H1 (cell line): Measurements from ENCODE around the gene PLGRKT. TPM values are rescaled to one million over a fixed set of nuclear protein-coding genes. Genes with fewer than 3 reads are reported as not detected.

Experiments
- BCL11A ChIP-seq, 2 experiments: IDR thresholded peaks; one replicate each; pipeline ENCODE4 v1.6.1; 2011; ENCODE audit warnings: low read depth in 2 of 2, low read length in 2 of 2, mild to moderate bottlenecking in 2 of 2
- CREB1 ChIP-seq: IDR thresholded peaks from 2 replicates; pipeline ENCODE4 v1.6.1; 2012; ENCODE audit warnings: inconsistent platforms
- EP300 ChIP-seq, 2 experiments: IDR thresholded peaks; 1 replicate in 1 of 2; 2 replicates in 1 of 2; pipeline ENCODE4 v1.6.1; 2011 to 2012; ENCODE audit warnings: low read depth in 2 of 2, low read length in 2 of 2, mild to moderate bottlenecking in 2 of 2, borderline replicate concordance in 1 of 2, inconsistent platforms in 1 of 2, moderate library complexity in 1 of 2
- EZH2 ChIP-seq: fragments of 200-600 bp; sonication (generic); IDR thresholded peaks from 2 replicates; pipeline ENCODE4 v1.7.1; 2012; ENCODE audit warnings: low read depth, mild to moderate bottlenecking, moderate library complexity, low read length, inconsistent platforms; ENCODE audit not compliant: severe bottlenecking
- MAFK ChIP-seq: IDR thresholded peaks from 2 replicates; pipeline ENCODE4 v1.6.1; 2012; ENCODE audit warnings: low read depth, mild to moderate bottlenecking, improper control_type of control experiment, low read length
- NANOG ChIP-seq: IDR thresholded peaks from 2 replicates; pipeline ENCODE4 v1.6.1; 2011; ENCODE audit warnings: low read length, low read depth, mild to moderate bottlenecking, inconsistent platforms; ENCODE audit not compliant: insufficient read depth, poor library complexity, severe bottlenecking
- RAD21 ChIP-seq, 2 experiments: IDR thresholded peaks in 1 of 2; conservative IDR thresholded peaks in 1 of 2; 2 replicates each; pipeline ENCODE4 v1.6.1; 2011; ENCODE audit warnings: low read depth in 2 of 2, low read length in 2 of 2, improper control_type of control experiment in 1 of 2, inconsistent platforms in 1 of 2, mild to moderate bottlenecking in 1 of 2, moderate library complexity in 1 of 2
- RBBP5 ChIP-seq: IDR thresholded peaks from 2 replicates; pipeline ENCODE4 v1.7.1; 2012; ENCODE audit warnings: low read depth, mild to moderate bottlenecking, inconsistent platforms, low read length, moderate library complexity, borderline replicate concordance
- RFX5 ChIP-seq: IDR thresholded peaks from 2 replicates; pipeline ENCODE4 v1.6.1; 2011; ENCODE audit warnings: low read depth, low read length, improper control_type of control experiment, borderline replicate concordance
- SP2 ChIP-seq: IDR thresholded peaks from 2 replicates; pipeline ENCODE4 v1.6.1; 2012; ENCODE audit warnings: mild to moderate bottlenecking, low read length, inconsistent platforms
- TAF1 ChIP-seq: IDR thresholded peaks from 2 replicates; pipeline ENCODE4 v1.6.1; 2011; ENCODE audit warnings: mild to moderate bottlenecking, low read depth, low read length
- TEAD4 ChIP-seq: IDR thresholded peaks from 2 replicates; pipeline ENCODE4 v1.6.1; 2012; ENCODE audit warnings: low read depth, low read length, inconsistent platforms, mixed read lengths
- polyA plus RNA-seq, 7 experiments: library from polyadenylated mRNA; depleted of rRNA in 3 of 7; stranded (reverse) in 5 of 7; unstranded in 2 of 7; fragments of >200 nt in 5 of 7; fragments of 200-250 nt in 2 of 7; gene quantifications; 1 replicate in 5 of 7; 2 replicates in 1 of 7; 4 replicates in 1 of 7; pipeline versions ENCODE4 v1.2.1 to v1.2.3, GENCODE V29; 2011 to 2013; ENCODE audit warnings: missing spikeins in 2 of 7, mixed read lengths in 2 of 7
- total RNA-seq: library from RNA; stranded (reverse); fragmentation: NEBNext Ultra II Directional; extraction: Animal tissue kit (Norgen Biotek cat#: 25700); gene quantifications from 2 replicates; pipeline ENCODE4 v1.2.1, GENCODE V29; 2021
- TF ChIP-seq, protein P1 (sequence below): IDR thresholded peaks from 2 replicates; pipeline ENCODE4 v1.6.1; 2011; ENCODE audit warnings: low read depth, mild to moderate bottlenecking, low read length; ENCODE audit not compliant: insufficient read depth

PLGRKT gene
- total and polyA plus RNA-seq, 2 of the 8 experiments (the other 6 are each of a cell fraction or from before 2014, with no cell fraction given): 5.4 to 15.7 TPM

DNA sequence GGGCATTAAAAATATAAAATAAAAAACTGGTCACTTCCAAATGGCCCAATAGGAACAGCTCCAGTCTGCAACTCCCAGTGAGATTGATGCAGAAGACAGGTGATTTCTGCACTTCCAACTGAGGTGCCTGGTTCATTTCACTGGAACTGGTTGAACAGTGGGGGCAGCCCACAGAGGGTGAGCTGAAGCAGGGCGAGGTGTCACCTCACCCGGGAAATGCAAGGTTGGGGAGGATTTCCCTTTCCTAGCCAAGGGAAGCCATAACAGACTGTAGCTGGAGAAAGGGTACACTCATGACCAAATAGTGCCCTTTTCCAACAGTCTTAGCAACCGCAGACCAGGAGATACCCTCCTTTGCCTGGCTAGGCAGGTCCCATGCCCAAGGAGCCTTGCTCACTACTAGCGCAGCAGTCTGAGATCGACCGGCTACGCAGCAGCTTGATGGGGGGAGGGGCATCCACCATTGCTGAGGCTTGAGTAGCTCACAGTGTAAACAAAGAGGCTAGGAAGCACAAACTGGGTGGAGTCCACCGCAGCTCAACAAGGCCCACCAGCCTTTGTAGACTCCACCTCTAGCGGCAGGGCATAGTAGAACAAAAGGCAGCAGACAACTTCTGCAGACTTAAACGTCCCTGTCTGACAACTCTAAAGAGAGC, 110.7 kb downstream of the PLGRKT start (continued):
- no peak for TF ChIP-seq NANOG
- TF ChIP-seq CREB1: 0 out of 2 replicates have a peak, but pooled peaks have one; percentile 13
- no peak for TF ChIP-seq SP2
- TF ChIP-seq MAFK: no peak
- TF ChIP-seq EZH2: no peak
- no peak for TF ChIP-seq BCL11A (IDR thresholded peaks at IDR 0.05; ENCODE audit: low read depth in 2 of 2, low read length in 2 of 2)
- TF ChIP-seq, protein P1, sequence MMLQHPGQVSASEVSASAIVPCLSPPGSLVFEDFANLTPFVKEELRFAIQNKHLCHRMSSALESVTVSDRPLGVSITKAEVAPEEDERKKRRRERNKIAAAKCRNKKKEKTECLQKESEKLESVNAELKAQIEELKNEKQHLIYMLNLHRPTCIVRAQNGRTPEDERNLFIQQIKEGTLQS: no peak
- no peak for TF ChIP-seq EP300 (IDR thresholded peaks at IDR 0.05; ENCODE audit: borderline replicate concordance in 1 of 2, low read depth in 2 of 2, low read length in 2 of 2)
- TF ChIP-seq TEAD4: no peak
- peak; percentile 88; the same call in 1 of the 2 replicates for TF ChIP-seq RBBP5
- 0 out of 4 replicates have a peak, but pooled peaks of 1 of the 2 experiments have one; percentile 16 for TF ChIP-seq RAD21 (IDR thresholded peaks at IDR 0.05 in 1 of 2, conservative IDR thresholded peaks at IDR 0.05 in 1 of 2; ENCODE audit: low read depth in 2 of 2, low read length in 2 of 2)
- 0 out of 2 replicates have a peak, but pooled peaks have one; percentile 42 for TF ChIP-seq TAF1
- no peak for TF ChIP-seq RFX5
